Tibial nerve (tissue), 3 donors: ENCODE measurements around the gene AGR3.

Experiments used
- POLR2A ChIP-seq, 2 donors: fragments of 450-650 bp; IDR thresholded peaks; one replicate each; pipeline ENCODE4 v1.6.1; 2017; ENCODE audit warnings: antibody characterized with exemption in 2 of 2, mild to moderate bottlenecking in 2 of 2, moderate library complexity in 2 of 2
- TF ChIP-seq, protein P1 (sequence below), 5 experiments: fragments of 200-600 bp in 3 of 5; fragments of 450-650 bp in 2 of 5; sonication (generic) in 3 of 5; IDR thresholded peaks; one replicate each; pipeline ENCODE4 v1.5.1; 2016 to 2019; ENCODE audit warnings: antibody characterized with exemption in 5 of 5, mild to moderate bottlenecking in 3 of 5, moderate library complexity in 2 of 5

DNA sequence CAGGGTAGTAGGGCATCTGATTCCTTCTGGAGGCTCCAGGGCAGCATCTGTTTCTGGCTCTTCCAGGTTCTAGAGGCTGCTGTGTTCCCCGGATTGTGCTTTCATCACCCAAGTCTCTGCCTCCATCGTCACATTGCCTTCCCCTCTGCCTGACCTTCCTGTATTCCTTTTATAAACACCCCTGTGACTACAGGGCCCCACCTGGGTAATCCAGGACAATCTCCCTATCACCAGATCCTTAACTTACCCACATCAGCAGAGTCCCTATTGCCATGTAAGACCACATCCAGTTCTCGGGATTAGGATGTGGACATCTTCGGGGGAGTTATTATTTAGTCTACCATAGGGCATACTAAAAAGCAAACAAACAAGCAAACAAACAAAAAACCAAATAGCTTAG is 39.4 kb upstream of the AGR3 start:
- TF ChIP-seq, protein P1, sequence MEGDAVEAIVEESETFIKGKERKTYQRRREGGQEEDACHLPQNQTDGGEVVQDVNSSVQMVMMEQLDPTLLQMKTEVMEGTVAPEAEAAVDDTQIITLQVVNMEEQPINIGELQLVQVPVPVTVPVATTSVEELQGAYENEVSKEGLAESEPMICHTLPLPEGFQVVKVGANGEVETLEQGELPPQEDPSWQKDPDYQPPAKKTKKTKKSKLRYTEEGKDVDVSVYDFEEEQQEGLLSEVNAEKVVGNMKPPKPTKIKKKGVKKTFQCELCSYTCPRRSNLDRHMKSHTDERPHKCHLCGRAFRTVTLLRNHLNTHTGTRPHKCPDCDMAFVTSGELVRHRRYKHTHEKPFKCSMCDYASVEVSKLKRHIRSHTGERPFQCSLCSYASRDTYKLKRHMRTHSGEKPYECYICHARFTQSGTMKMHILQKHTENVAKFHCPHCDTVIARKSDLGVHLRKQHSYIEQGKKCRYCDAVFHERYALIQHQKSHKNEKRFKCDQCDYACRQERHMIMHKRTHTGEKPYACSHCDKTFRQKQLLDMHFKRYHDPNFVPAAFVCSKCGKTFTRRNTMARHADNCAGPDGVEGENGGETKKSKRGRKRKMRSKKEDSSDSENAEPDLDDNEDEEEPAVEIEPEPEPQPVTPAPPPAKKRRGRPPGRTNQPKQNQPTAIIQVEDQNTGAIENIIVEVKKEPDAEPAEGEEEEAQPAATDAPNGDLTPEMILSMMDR (IDR thresholded peaks at IDR 0.05): no peak
- no peak for TF ChIP-seq POLR2A (IDR thresholded peaks at IDR 0.05)
